ENCODE results near the gene RNF13.

The RNF13 gene

DNA sequence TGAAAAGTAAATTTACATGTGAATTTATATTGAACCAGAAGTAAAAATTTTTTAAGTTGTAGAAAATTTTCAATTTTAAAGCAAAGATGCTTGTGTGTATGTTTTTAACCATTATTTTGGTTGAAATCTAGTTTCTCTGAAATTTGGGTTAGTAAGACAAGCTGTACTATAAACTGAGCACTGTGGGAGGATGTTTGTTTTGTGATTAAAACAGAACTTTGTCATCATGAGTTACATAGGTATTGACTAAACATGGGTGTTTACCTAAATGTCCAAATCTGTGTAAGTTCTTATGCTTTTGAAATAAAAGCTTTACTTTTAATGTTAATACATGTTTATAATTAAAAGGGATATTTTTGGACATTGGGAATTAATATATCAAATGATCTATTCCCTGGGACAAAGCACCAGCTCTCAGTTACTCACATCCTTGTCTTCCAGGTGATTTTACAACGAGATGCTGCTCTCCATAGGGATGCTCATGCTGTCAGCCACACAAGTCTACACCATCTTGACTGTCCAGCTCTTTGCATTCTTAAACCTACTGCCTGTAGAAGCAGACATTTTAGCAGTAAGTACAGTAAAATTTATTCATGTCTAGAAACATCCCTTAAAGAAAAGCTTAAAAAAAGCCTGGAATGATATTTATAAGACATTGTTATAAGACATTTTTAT is 32.7 kb downstream of the RNF13 start:
- Histone ChIP-seq H3K27ac (ENCODE audit: low read depth, low read length) (no peak overlapping the region), H3K79me2 (ENCODE audit: insufficient read depth, low read length) (peaks cover 54% of the 10 kb centered on the region), H3K4me2 (ENCODE audit: low read depth, low read length, poor library complexity, severe bottlenecking) (no peak overlapping the region), H3K27me3 (ENCODE audit: low read length) (no peaks in the 10 kb centered on the region), H3K9ac (ENCODE audit: low read length) (no peak overlapping the region), H3K9me3 (ENCODE audit: insufficient read depth, low read length) (no peaks in the 10 kb centered on the region), H3K4me3 (ENCODE audit: insufficient read depth, low read length, poor library complexity, severe bottlenecking) (no peak overlapping the region), H3K36me3 (ENCODE audit: low read length) (peaks cover 4% of the 10 kb centered on the region; the same call in 1 of the 2 replicates), H3F3A (ENCODE audit: insufficient read depth) (no peaks in the 10 kb centered on the region), H3K9me2 (replicated peaks; ENCODE audit: insufficient read depth, low read length) (no peaks in the 10 kb centered on the region), H2AFZ (ENCODE audit: low read depth, low read length, severe bottlenecking) (no peak overlapping the region), H4K20me1 (ENCODE audit: low read depth, low read length) (peaks cover 5% of the 10 kb centered on the region; the same call in 1 of the 2 replicates)
- no peak for TF ChIP-seq EZH2phosphoT487 (conservative IDR thresholded peaks at IDR 0.05; ENCODE audit: low read length)
- TF ChIP-seq, protein P1, sequence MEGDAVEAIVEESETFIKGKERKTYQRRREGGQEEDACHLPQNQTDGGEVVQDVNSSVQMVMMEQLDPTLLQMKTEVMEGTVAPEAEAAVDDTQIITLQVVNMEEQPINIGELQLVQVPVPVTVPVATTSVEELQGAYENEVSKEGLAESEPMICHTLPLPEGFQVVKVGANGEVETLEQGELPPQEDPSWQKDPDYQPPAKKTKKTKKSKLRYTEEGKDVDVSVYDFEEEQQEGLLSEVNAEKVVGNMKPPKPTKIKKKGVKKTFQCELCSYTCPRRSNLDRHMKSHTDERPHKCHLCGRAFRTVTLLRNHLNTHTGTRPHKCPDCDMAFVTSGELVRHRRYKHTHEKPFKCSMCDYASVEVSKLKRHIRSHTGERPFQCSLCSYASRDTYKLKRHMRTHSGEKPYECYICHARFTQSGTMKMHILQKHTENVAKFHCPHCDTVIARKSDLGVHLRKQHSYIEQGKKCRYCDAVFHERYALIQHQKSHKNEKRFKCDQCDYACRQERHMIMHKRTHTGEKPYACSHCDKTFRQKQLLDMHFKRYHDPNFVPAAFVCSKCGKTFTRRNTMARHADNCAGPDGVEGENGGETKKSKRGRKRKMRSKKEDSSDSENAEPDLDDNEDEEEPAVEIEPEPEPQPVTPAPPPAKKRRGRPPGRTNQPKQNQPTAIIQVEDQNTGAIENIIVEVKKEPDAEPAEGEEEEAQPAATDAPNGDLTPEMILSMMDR (IDR thresholded peaks at IDR 0.05; ENCODE audit: insufficient read depth, low read length, poor library complexity, severe bottlenecking), result no peak

DNA sequence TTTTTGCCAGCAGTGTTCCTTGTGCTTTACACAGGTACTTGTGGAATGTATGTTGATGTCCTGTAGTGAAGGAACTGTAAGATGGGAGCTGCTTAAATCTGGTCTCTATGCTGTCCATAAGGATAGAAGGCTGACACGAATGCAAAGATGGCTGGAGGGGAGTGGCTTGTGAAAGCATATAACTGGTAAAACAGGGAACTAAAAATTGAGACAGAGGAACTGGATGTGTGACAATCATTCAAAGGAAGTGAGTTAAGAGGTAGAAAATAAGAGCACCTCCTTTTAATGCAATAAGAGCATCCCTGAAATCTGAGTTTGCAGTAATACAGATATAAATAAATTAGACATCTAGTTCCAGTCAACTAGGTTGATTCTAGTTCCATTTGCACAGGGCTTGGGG is 35.2 kb downstream of the RNF13 start:
- H4K20me1 ChIP-seq (ENCODE audit: low read depth, low read length), result no peaks in the 10 kb centered on the region
- H3K79me2 ChIP-seq (ENCODE audit: insufficient read depth, low read length), result peaks cover 33% of the 10 kb centered on the region
- TF ChIP-seq, protein P1 (IDR thresholded peaks at IDR 0.05; ENCODE audit: insufficient read depth, low read length, poor library complexity, severe bottlenecking), result no peak
- no peak for TF ChIP-seq EZH2phosphoT487 (conservative IDR thresholded peaks at IDR 0.05; ENCODE audit: low read length)

DNA sequence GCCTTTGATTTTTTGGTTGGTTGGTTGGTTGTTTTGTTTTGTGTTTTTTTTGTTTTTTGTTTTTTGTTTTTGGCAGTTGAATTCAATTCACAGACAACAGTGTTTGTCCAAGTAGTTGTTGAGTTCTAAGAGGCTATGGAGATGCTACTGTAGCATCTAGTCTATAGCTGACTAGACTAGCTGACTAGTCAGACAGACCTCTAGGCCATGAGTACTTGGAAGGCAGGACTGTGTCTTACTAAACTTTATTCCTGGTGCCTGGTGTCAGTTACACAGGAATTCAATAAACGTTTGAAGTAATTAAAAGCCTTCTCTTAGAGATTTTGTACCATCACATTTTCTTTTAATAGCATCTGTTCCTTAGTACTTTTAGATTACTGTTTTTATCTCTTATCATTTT is 35.7 kb downstream of the RNF13 start:
- H2AFZ ChIP-seq (ENCODE audit: low read depth, low read length, severe bottlenecking), result no peak overlapping the region
- no peak overlapping the region for H3K4me3 ChIP-seq (ENCODE audit: insufficient read depth, low read length, poor library complexity, severe bottlenecking)
- peaks cover 9% of the 10 kb centered on the region; the same call in 1 of the 2 replicates for H3K36me3 ChIP-seq (ENCODE audit: low read length)
- no peaks in the 10 kb centered on the region for H3K9me3 ChIP-seq (ENCODE audit: insufficient read depth, low read length)
- no peaks in the 10 kb centered on the region for H3F3A ChIP-seq (ENCODE audit: insufficient read depth)
- no peaks in the 10 kb centered on the region for H4K20me1 ChIP-seq (ENCODE audit: low read depth, low read length)
- H3K27ac ChIP-seq (ENCODE audit: low read depth, low read length), result no peak overlapping the region
- H3K4me2 ChIP-seq (ENCODE audit: low read depth, low read length, poor library complexity, severe bottlenecking), result no peak overlapping the region
- no peak for TF ChIP-seq EZH2phosphoT487 (conservative IDR thresholded peaks at IDR 0.05; ENCODE audit: low read length)
- TF ChIP-seq, protein P1 (IDR thresholded peaks at IDR 0.05; ENCODE audit: insufficient read depth, low read length, poor library complexity, severe bottlenecking), result no peak
- H3K9me2 ChIP-seq (replicated peaks; ENCODE audit: insufficient read depth, low read length), result no peaks in the 10 kb centered on the region
- peaks cover 28% of the 10 kb centered on the region for H3K79me2 ChIP-seq (ENCODE audit: insufficient read depth, low read length)
- H3K27me3 ChIP-seq (ENCODE audit: low read length), result no peaks in the 10 kb centered on the region
- H3K9ac ChIP-seq (ENCODE audit: low read length), result no peak overlapping the region

More for the DNA sequence above, 35.2 kb downstream of the RNF13 start:
- peaks cover 9% of the 10 kb centered on the region; the same call in 1 of the 2 replicates for H3K36me3 ChIP-seq (ENCODE audit: low read length)
- no peaks in the 10 kb centered on the region for H3K9me3 ChIP-seq (ENCODE audit: insufficient read depth, low read length)
- no peak overlapping the region for H3K27ac ChIP-seq (ENCODE audit: low read depth, low read length)
- H3K4me3 ChIP-seq (ENCODE audit: insufficient read depth, low read length, poor library complexity, severe bottlenecking), result no peak overlapping the region
- H3K27me3 ChIP-seq (ENCODE audit: low read length), result no peaks in the 10 kb centered on the region
- H3K4me2 ChIP-seq (ENCODE audit: low read depth, low read length, poor library complexity, severe bottlenecking), result no peak overlapping the region
- no peaks in the 10 kb centered on the region for H3K9me2 ChIP-seq (replicated peaks; ENCODE audit: insufficient read depth, low read length)
- H3F3A ChIP-seq (ENCODE audit: insufficient read depth), result no peaks in the 10 kb centered on the region
- H2AFZ ChIP-seq (ENCODE audit: low read depth, low read length, severe bottlenecking), result no peak overlapping the region
- H3K9ac ChIP-seq (ENCODE audit: low read length), result no peak overlapping the region
